HG02571 (cell line): ENCODE results near the gene ZFAND2A.
"Not testable (repeated sequence)": the region's sequence is repeated elsewhere in the genome, so short reads cannot be mapped to it uniquely, and the experiment has no call there.

Source experiments
- ATAC-seq: cut with Tn5 transposase; IDR thresholded peaks from one replicate; pipeline ENCODE4 v1.9.1; 2021; ENCODE audit warnings: mild to moderate bottlenecking, moderate library complexity; ENCODE audit not compliant: unreplicated experiment

Gene ZFAND2A

GRCh38 chr7:1154172-1154739 is 5.7 kb downstream of the ZFAND2A start:
- no peak for ATAC-seq

GRCh38 chr7:1152492-1152891 is 7.5 kb downstream of the ZFAND2A start:
- no peak for ATAC-seq

- no peak for ATAC-seq
Observed at GRCh38 chr7:1151653-1152425, 8.2 kb downstream of the ZFAND2A start.

- ATAC-seq, result no peak
Observed at GRCh38 chr7:1151156-1151555, 8.8 kb downstream of the ZFAND2A start.

- no peak for ATAC-seq
Observed at GRCh38 chr7:1150400-1151002, 9.5 kb downstream of the ZFAND2A start.

GRCh38 chr7:1149351-1149794 is 10.6 kb downstream of the ZFAND2A start:
- no peak for ATAC-seq

DNA sequence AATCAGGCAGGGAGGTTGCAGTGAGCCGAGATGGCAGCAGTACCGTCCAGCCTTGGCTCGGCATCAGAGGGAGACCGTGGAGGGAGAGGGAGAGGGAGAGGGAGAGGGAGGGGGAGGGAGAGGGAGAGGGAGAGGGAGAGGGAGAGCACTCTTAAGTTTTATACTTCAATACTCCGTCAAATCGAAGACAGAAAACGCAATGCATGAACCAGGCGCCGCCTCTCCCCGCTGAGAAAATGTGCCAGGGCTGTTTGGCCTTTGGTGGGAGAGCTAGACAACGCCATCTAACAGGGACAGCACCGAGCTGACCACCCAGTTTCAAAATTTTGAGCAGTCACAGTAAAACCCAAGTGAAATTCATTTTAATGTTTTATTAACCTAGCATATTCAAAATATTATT is 12.1 kb downstream of the ZFAND2A start:
- not testable (repeated sequence) for ATAC-seq

GRCh38 chr7:1144269-1144771 is 15.7 kb downstream of the ZFAND2A start:
- ATAC-seq, result no peak

DNA sequence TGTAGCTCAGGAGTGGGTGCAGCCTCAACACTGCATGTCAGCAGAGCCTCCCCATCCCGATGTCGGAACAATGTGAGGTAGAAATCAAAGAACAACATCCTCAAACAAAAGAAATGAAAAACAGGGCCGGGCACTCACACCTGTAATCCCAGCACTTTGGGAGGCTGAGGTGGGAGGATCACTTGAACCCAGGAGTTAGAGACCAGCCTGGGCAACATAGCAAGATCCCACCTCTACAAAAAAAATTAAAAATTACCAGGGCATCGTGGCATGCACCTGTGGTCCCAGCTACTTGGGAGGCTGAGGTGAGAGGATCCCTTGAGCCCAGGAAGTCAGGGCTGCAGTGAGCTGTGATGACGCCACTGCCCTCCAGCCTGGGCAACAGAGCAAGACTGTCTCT is 17.0 kb downstream of the ZFAND2A start:
- not testable (repeated sequence) for ATAC-seq

GRCh38 chr7:1142051-1142635 is 17.9 kb downstream of the ZFAND2A start:
- no peak for ATAC-seq

DNA sequence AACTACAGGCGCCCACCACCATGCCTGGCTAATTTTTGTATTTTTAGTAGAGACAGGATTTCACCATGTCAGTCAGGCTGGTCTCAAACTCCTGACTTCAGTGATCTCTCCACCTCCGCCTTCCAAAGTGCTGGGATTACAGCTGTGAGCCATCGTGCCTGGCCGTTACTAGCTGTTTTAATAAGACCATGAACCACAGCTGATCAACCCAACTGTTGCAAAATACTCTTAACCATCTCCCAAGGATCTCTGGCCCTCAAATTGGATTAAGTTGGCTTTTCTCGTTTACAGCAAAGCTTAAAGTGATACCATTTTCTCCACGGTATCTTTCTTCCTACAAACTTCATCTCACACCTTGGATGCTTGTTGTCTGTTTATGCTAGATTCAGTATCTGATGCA is 18.3 kb downstream of the ZFAND2A start:
- no peak for ATAC-seq

DNA sequence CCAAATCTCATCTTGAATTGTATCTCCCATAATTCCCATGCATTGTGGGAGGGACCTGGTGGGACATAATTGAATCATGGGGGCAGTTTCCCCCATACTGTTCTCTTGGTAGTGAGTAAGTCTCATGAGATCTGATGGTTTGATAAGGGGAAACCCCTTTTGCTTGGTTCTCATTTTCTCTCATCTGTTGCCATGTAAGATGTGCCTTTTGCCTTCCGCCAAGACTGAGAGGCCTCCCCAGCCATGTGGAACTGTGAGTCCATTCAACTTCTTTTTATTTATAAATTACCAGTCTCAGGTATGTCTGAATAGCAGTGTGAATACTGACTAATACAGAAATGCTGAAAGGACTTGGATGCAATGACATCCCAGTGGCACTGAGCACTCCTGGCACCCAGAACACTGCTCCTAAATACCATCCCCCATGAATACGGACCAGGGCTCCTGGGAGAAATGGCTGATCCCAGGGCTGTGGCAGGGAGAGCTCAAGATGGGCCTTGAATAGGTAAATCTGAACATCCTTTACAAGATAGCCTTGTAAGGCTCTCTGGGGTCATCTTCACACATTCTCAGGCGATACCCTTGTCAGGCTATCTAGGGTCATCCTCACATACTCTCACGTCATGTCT is 19.4 kb downstream of the ZFAND2A start:
- ATAC-seq, result no peak

GRCh38 chr7:1137517-1138167 is 22.4 kb downstream of the ZFAND2A start:
- ATAC-seq, result peak; percentile 40

- ATAC-seq, result no peak
Observed at GRCh38 chr7:1136841-1137516, 23.0 kb downstream of the ZFAND2A start.

DNA sequence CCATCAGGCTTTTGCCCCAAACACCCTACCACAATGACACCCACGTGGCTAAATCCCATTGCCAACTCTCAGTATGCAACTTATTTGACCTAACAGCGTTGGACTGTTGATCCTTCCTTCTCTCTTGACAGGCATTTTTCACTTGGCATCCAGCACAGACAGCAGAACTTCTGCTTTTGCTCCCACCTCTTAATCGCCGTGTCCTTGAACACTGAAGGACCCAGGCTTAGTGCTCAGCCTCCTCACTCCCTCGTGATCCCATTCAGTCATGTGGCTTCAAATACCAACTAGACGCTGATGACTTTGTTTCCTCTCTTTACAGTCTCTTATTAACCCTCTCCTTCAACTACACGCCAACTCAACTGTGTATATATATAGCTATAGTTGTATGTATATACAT is 25.0 kb downstream of the ZFAND2A start:
- no peak for ATAC-seq

DNA sequence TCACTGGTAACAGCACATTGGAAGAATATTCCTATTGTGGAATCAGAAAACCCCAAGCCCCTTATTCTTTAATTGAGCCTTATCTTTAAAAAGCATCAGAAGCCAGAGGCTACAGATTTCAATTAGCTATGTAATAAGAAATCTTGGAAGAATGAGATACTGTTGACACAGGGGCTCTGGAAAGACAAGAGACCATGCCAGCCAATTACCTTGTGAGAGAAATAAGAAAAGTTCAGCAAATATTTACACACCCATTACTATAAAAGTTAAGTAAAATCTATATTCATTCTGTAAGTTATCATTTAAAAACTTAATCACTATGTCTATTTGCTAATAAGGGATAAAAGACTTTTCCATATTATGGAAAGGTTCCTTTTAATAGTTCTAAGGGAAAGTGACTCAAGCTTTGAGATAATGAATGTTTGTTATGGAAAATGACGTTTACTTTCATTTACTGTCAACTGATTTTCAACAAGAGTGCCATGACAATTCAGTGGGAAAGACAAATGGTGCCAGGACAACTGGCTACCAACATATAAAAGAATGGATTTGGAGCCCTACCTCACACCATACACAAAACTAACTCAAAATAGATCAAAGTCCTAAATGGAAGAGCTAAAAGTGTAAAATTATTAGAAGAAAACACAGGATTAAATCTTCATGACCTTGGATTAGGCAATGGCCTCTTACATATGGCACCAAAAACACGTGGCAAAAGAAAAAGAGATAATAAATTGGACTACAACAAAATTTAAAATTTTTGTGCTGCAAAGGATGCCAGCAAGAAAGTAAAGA is 28.3 kb downstream of the ZFAND2A start:
- no peak for ATAC-seq

DNA sequence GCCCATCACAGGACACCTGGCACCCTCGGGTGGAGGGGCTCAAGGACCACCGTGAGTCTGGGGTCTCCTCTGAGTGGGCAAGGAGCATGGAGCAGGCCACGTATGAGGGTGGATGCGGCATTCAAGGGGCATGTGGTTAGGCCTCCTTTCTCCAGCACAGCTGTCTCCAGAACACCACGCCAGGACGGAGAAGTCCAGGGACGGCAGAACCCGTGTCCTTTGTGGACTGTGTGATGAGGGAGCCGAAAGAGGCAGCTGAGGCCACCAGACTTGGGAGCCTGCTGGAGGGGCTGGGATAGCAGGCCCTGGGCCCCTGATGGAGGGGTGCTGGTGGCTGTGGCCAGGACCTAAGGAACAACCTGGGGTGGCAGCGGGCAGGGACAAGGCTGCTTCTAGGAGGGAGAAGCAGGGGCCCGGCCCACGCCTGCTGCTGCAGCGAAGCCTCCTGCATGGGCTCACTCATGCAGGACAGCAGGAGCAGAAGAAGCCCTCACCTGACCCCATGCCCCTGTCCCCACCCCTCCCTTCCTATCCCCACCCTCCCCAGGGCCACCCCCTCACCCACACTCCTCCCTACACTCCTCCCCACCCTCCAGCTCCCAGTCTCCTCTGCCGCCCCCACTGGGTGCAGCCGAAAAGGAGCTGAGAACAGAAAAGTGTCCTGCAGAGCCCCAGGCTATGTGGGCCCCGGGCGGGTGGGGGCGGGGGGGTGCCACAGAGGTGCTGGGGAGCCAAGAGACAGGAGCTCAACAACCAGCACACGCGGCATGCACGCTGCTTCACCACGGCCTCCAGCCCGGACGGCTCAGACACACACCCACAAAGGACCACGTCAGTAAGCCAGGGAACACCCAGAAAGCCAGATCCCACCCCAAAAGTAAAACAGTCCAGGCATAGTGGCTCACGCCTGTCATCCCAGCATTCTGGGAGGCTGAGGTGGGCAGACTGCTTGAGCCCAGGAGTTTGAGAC is 29.7 kb downstream of the ZFAND2A start:
- ATAC-seq, result no peak

DNA sequence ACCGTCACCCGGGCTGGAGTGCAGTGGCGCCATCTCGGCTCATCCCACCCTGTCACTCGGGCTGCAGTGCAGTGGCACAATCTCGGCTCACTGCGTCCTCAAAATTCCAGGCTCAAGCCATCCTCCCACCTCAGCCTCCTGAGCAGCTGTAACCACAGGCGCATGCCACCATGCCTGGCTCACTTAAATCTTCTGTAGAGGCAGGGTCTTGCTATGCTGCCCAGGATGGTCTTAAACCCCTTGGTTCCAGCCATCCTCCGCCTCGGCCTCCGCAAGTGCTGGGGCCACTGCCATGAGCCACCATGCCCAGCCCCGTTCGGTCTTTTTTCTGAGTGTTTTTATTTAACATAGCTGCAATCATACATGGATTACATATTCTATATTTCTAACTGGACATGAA is 30.6 kb downstream of the ZFAND2A start:
- no peak for ATAC-seq
